Measurements from ENCODE around the gene UBE2QL1.
"Not testable (repeated sequence)": the region's sequence is repeated elsewhere in the genome, so short reads cannot be mapped to it uniquely, and the experiment has no call there.

UBE2QL1 gene

GRCh38 chr5:6495433-6496206 is 47.0 kb downstream of the UBE2QL1 start:
- DNase-seq (ENCODE audit: low read depth in 1 of 2, low spot score in 1 of 2), result no peak

GRCh38 chr5:6496207-6496584 is 47.5 kb downstream of the UBE2QL1 start:
- DNase-seq (ENCODE audit: low read depth in 1 of 2, low spot score in 1 of 2), result no peak

GRCh38 chr5:6496636-6497035 is 48.0 kb downstream of the UBE2QL1 start:
- DNase-seq (ENCODE audit: low read depth in 1 of 2, low spot score in 1 of 2), result no peak

- DNase-seq (ENCODE audit: low read depth in 1 of 2, low spot score in 1 of 2), result no peak
Measured at GRCh38 chr5:6497262-6497661, 48.6 kb downstream of the UBE2QL1 start.

- DNase-seq (ENCODE audit: low read depth in 1 of 2, low spot score in 1 of 2), result no peak
Measured at GRCh38 chr5:6498968-6499367, 50.3 kb downstream of the UBE2QL1 start.

GRCh38 chr5:6501701-6502100 is 53.0 kb downstream of the UBE2QL1 start:
- DNase-seq (ENCODE audit: low read depth in 1 of 2, low spot score in 1 of 2), result no peak

- DNase-seq (ENCODE audit: low read depth in 1 of 2, low spot score in 1 of 2), result no peak
Measured at GRCh38 chr5:6502421-6502820, 53.8 kb downstream of the UBE2QL1 start.

GRCh38 chr5:6503342-6503741 is 54.7 kb downstream of the UBE2QL1 start:
- no peak for DNase-seq (ENCODE audit: low read depth in 1 of 2, low spot score in 1 of 2)

- DNase-seq (ENCODE audit: low read depth in 1 of 2, low spot score in 1 of 2), result no peak
Measured at GRCh38 chr5:6504677-6505415, 56.2 kb downstream of the UBE2QL1 start.

GRCh38 chr5:6505416-6505755 is 56.7 kb downstream of the UBE2QL1 start:
- no peak for DNase-seq (ENCODE audit: low read depth in 1 of 2, low spot score in 1 of 2)

- DNase-seq (ENCODE audit: low read depth in 1 of 2, low spot score in 1 of 2), result no peak
Measured at GRCh38 chr5:6505783-6506557, 57.3 kb downstream of the UBE2QL1 start.

GRCh38 chr5:6506611-6507010 is 58.0 kb downstream of the UBE2QL1 start:
- DNase-seq (ENCODE audit: low read depth in 1 of 2, low spot score in 1 of 2), result no peak

- no peak for DNase-seq (ENCODE audit: low read depth in 1 of 2, low spot score in 1 of 2)
Measured at GRCh38 chr5:6508931-6509330, 60.3 kb downstream of the UBE2QL1 start.

GRCh38 chr5:6510132-6510531 is 61.5 kb downstream of the UBE2QL1 start:
- no peak for DNase-seq (ENCODE audit: low read depth in 1 of 2, low spot score in 1 of 2)

- no peak for DNase-seq (ENCODE audit: low read depth in 1 of 2, low spot score in 1 of 2)
Measured at GRCh38 chr5:6510973-6511372, 62.3 kb downstream of the UBE2QL1 start.

- not testable (repeated sequence) for DNase-seq (ENCODE audit: low read depth in 1 of 2, low spot score in 1 of 2)
Measured at GRCh38 chr5:6515812-6516211, 67.2 kb downstream of the UBE2QL1 start.

- DNase-seq (ENCODE audit: low read depth in 1 of 2, low spot score in 1 of 2), result no peak
Measured at GRCh38 chr5:6516823-6517222, 68.2 kb downstream of the UBE2QL1 start.

- DNase-seq (ENCODE audit: low read depth in 1 of 2, low spot score in 1 of 2), result no peak
Measured at GRCh38 chr5:6517510-6517909, 68.9 kb downstream of the UBE2QL1 start.

- DNase-seq (ENCODE audit: low read depth in 1 of 2, low spot score in 1 of 2), result no peak
Measured at GRCh38 chr5:6518298-6519057, 69.8 kb downstream of the UBE2QL1 start.

- DNase-seq (ENCODE audit: low read depth in 1 of 2, low spot score in 1 of 2), result no peak
Measured at GRCh38 chr5:6520201-6520600, 71.5 kb downstream of the UBE2QL1 start.

- DNase-seq (ENCODE audit: low read depth in 1 of 2, low spot score in 1 of 2), result no peak
Measured at GRCh38 chr5:6522331-6522730, 73.7 kb downstream of the UBE2QL1 start.
